OCI-LY7 (cell line): Measurements from ENCODE around the gene SPINK4. TPM values are rescaled to one million over a fixed set of nuclear protein-coding genes. Genes with fewer than 3 reads are reported as not detected.

ENCODE experiments used
- BruUV-seq: library from RNA; stranded (reverse); fragments of 400-500 nt; replicated peaks from 2 replicates; lab custom pipeline; 2021; lab: Mats Ljungman, UMichigan
- CTCF ChIA-PET: fragments of 300-600 bp; sonication (Branson Sonifier 250); formaldehyde crosslinking; loops from one replicate; lab custom pipeline; 2022; ENCODE audit warnings: antibody characterized with exemption; ENCODE audit not compliant: unreplicated experiment; lab: Charles Lee
- POLR2A ChIA-PET: fragments of 300-600 bp; sonication (Branson Sonifier 250); formaldehyde crosslinking; loops from one replicate; lab custom pipeline; 2022; ENCODE audit warnings: antibody characterized with exemption; lab: Charles Lee
- DNase-seq: peaks from one replicate; pipeline ENCODE4 v3.0.0-alpha.2; 2015; ENCODE audit warnings: low spot score
- H2AFZ ChIP-seq: fragments of 200-600 bp; sonication (generic), shearing (Covaris generic); 2 replicates; pipeline ENCODE4 v1.6.1; 2014; ENCODE audit warnings: mild to moderate bottlenecking, antibody characterized with exemption, low read length, moderate library complexity
- H3K27ac ChIP-seq: fragments of 200-600 bp; sonication (generic); 2 replicates; pipeline ENCODE4 v1.5.1; 2014; ENCODE audit warnings: mixed run types, low read depth, mild to moderate bottlenecking, moderate library complexity, low read length, inconsistent platforms; ENCODE audit not compliant: poor library complexity, severe bottlenecking
- H3K36me3 ChIP-seq: fragments of 200-600 bp; sonication (generic); 2 replicates; pipeline ENCODE4 v1.6.1; 2014; ENCODE audit warnings: mild to moderate bottlenecking, antibody characterized with exemption, low read length, moderate library complexity, mixed read lengths; ENCODE audit not compliant: insufficient read depth
- H3K4me1 ChIP-seq: fragments of 200-600 bp; sonication (generic); 2 replicates; pipeline ENCODE4 v1.5.1; 2014; ENCODE audit warnings: mild to moderate bottlenecking, low read length; ENCODE audit not compliant: insufficient read depth, poor library complexity, severe bottlenecking
- H3K4me2 ChIP-seq: fragments of 200-600 bp; sonication (generic); 2 replicates; pipeline ENCODE4 v1.6.1; 2014; ENCODE audit warnings: mild to moderate bottlenecking, low read length
- H3K4me3 ChIP-seq: fragments of 200-600 bp; sonication (generic); 2 replicates; pipeline ENCODE4 v1.5.1; 2014; ENCODE audit warnings: mild to moderate bottlenecking, low read depth, low read length; ENCODE audit not compliant: poor library complexity, severe bottlenecking
- H3K79me2 ChIP-seq: fragments of 200-600 bp; sonication (generic); 2 replicates; pipeline ENCODE4 v1.6.1; 2016; ENCODE audit warnings: low read depth, mild to moderate bottlenecking, low read length, moderate library complexity, mixed read lengths; ENCODE audit not compliant: insufficient read depth
- H3K9me2 ChIP-seq: fragments of 200-600 bp; sonication (generic); 2 replicates; pipeline ENCODE4 v1.6.1; 2016; ENCODE audit warnings: mild to moderate bottlenecking, low read length, mixed read lengths; ENCODE audit not compliant: insufficient read depth
- H3K9me3 ChIP-seq: fragments of 200-600 bp; sonication (generic); 2 replicates; pipeline ENCODE4 v1.6.1; 2014; ENCODE audit warnings: mild to moderate bottlenecking, mixed run types, low read length, mixed read lengths
- H4K20me1 ChIP-seq: fragments of 200-600 bp; sonication (generic); 2 replicates; pipeline ENCODE4 v1.6.1; 2014; ENCODE audit warnings: mild to moderate bottlenecking, antibody characterized with exemption, low read length, moderate library complexity, mixed read lengths; ENCODE audit not compliant: insufficient read depth
- EZH2phosphoT487 ChIP-seq: fragments of 200-600 bp; sonication (generic); IDR thresholded peaks from 2 replicates; pipeline ENCODE4 v1.6.1; 2018; ENCODE audit warnings: low read depth, borderline replicate concordance, mild to moderate bottlenecking, mixed run types, antibody characterized with exemption, low read length, moderate library complexity, mixed read lengths
- intact Hi-C: fragments of 100-400 bp; cut with micrococcal nuclease; formaldehyde crosslinking; loops from one replicate; pipeline ENCODE4 v1.10.0; 2022; ENCODE audit not compliant: unreplicated experiment
- total RNA-seq, 2 experiments: library from RNA; depleted of rRNA in 1 of 2; stranded (reverse); fragments of >200 nt in 1 of 2; shearing (Covaris generic) in 1 of 2; gene quantifications; 2 replicates each; pipeline ENCODE4 v1.2.3, GENCODE V29; 2014 to 2022
- TF ChIP-seq, protein P1 (sequence below): fragments of 200-600 bp; sonication (generic); conservative IDR thresholded peaks from 2 replicates; pipeline ENCODE4 v1.5.1; 2014; ENCODE audit warnings: mild to moderate bottlenecking, antibody characterized with exemption, low read length, moderate library complexity, mixed read lengths

The SPINK4 gene
- total RNA-seq, 2 experiments from 2014 or later = not detected

DNA sequence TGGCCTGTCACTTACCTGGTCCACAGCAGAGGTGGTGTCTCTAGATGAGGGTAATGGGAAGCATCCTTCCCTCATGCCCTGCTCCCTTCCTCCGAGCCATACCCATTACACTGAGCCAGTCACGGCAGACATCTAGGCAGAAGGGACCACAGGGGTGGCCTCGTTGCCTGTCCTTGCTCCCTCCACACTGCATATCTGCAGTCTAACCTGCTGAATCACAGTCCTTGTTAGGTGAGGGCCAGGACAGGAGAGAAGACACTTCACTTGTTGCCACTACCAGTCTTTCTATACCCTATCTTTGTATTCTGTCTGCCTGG, 18.4 kb upstream of the SPINK4 start:
- H3K36me3 ChIP-seq = no peaks in the 10 kb centered on the region
- no peaks in the 10 kb centered on the region for H3K9me3 ChIP-seq
- H2AFZ ChIP-seq = peak overlapping the region; percentile 80
- peak overlapping the region; percentile 68 for H3K4me2 ChIP-seq
- H3K4me3 ChIP-seq = peak overlapping the region; percentile 45
- peak overlapping the region; percentile 69 for H3K27ac ChIP-seq
- H4K20me1 ChIP-seq = no peaks in the 10 kb centered on the region
- no peak for DNase-seq
- TF ChIP-seq, protein P1, sequence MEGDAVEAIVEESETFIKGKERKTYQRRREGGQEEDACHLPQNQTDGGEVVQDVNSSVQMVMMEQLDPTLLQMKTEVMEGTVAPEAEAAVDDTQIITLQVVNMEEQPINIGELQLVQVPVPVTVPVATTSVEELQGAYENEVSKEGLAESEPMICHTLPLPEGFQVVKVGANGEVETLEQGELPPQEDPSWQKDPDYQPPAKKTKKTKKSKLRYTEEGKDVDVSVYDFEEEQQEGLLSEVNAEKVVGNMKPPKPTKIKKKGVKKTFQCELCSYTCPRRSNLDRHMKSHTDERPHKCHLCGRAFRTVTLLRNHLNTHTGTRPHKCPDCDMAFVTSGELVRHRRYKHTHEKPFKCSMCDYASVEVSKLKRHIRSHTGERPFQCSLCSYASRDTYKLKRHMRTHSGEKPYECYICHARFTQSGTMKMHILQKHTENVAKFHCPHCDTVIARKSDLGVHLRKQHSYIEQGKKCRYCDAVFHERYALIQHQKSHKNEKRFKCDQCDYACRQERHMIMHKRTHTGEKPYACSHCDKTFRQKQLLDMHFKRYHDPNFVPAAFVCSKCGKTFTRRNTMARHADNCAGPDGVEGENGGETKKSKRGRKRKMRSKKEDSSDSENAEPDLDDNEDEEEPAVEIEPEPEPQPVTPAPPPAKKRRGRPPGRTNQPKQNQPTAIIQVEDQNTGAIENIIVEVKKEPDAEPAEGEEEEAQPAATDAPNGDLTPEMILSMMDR = no peak
- TF ChIP-seq EZH2phosphoT487 = no peak
- intact Hi-C loops = loop anchor here (5.0 to 10.0 kb wide), 2 partner anchors 194 to 637 kb away; partner anchors contain the start of gene DNAJA1
- no peaks in the 10 kb centered on the region for H3K79me2 ChIP-seq
- peaks cover 58% of the 10 kb centered on the region for H3K4me1 ChIP-seq
- ChIA-PET CTCF (no interaction called here), POLR2A (interaction anchor here (1.2 kb wide), 1 partner anchor 9 kb away, joined by 3 read pairs; no protein-coding TSS in a partner anchor)
- no peaks in the 10 kb centered on the region for H3K9me2 ChIP-seq
- TSS peak; percentile 67 for BruUV-seq

DNA sequence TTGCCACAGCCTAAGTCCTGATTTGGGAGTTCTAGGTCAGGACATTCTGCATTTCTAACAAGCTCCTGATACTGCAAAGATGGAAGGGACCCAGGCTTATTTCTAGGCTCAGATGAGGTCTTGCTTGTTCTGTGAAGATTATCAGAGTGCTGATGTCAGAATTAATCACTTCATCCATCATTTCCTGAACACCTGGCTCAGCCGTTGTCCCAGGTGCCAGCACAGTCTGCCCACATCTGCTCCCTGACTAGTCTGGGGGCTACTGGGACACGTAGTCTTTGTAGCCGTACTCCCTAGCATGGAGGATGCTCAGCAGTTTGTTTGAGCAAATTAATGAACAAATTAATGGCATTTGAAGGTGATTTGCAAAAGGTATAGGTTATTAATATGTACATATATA, 17.9 kb upstream of the SPINK4 start:
- H4K20me1 ChIP-seq = no peaks in the 10 kb centered on the region
- peak; percentile 69 for DNase-seq
- BruUV-seq = no TSS peak
- peak overlapping the region; percentile 68 for H3K4me2 ChIP-seq
- intact Hi-C loops = loop anchor here (5.0 to 10.0 kb wide), 2 partner anchors 195 to 637 kb away; partner anchors contain the start of gene DNAJA1
- peaks cover 63% of the 10 kb centered on the region for H3K4me1 ChIP-seq
- TF ChIP-seq, protein P1 = no peak
- no peak for TF ChIP-seq EZH2phosphoT487
- H3K27ac ChIP-seq = peak overlapping the region; percentile 69
- no peaks in the 10 kb centered on the region for H3K9me2 ChIP-seq
- ChIA-PET CTCF (interaction anchor here (0.9 kb wide), 1 partner anchor 30 kb away, joined by 3 read pairs; no protein-coding TSS in a partner anchor), POLR2A (interaction anchor here (1.2 to 1.3 kb wide), 3 partner anchors 10 to 21 kb away, joined by 3 read pairs; no protein-coding TSS in a partner anchor)
- H3K36me3 ChIP-seq = no peaks in the 10 kb centered on the region
- H3K9me3 ChIP-seq = no peaks in the 10 kb centered on the region
- H2AFZ ChIP-seq = peak overlapping the region; percentile 80; the same call in 1 of the 2 replicates
- H3K79me2 ChIP-seq = no peaks in the 10 kb centered on the region
- peak overlapping the region; percentile 45 for H3K4me3 ChIP-seq

DNA sequence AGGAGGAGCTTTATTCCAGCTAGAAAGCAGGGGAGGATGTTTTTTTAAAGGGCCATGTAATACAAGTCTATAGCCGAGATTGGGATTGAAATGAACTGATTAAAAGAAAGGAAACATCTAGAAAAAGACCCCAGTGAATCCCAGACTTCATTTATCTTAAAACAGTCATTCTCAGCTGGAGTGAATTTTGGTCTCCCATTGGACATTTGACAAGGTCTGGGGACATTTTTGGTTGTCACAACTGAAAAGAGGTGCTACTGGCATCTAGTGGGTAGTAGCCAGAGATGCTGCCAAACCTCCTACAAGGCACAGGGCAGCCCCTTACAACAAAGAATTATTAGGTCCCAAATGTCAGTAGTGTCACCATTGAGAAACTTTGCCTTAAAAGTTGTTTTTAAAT, 16.3 kb upstream of the SPINK4 start:
- H3K4me1 ChIP-seq = peaks cover 67% of the 10 kb centered on the region
- no peak for TF ChIP-seq EZH2phosphoT487
- TF ChIP-seq, protein P1 = peak; percentile 82
- no peaks in the 10 kb centered on the region for H3K36me3 ChIP-seq
- H2AFZ ChIP-seq = peak overlapping the region; percentile 80
- no peak overlapping the region for H3K4me3 ChIP-seq
- H3K27ac ChIP-seq = no peak overlapping the region
- ChIA-PET CTCF (interaction anchor here (0.6 to 1.0 kb wide), 2 partner anchors 19 to 58 kb away, joined by 3 read pairs; no protein-coding TSS in a partner anchor), POLR2A (interaction anchor here (0.7 kb wide), 1 partner anchor 595 kb away, joined by 4 read pairs; no protein-coding TSS in a partner anchor)
- no TSS peak for BruUV-seq
- H4K20me1 ChIP-seq = no peaks in the 10 kb centered on the region
- DNase-seq = peak; percentile 64
- no peaks in the 10 kb centered on the region for H3K9me3 ChIP-seq
- no peaks in the 10 kb centered on the region for H3K9me2 ChIP-seq
- intact Hi-C loops = loop anchor here (2.0 to 10.0 kb wide), 3 partner anchors 57 to 639 kb away; partner anchors contain the start of genes B4GALT1 and DNAJA1
- H3K4me2 ChIP-seq = peak overlapping the region; percentile 2; the same call in 1 of the 2 replicates
- H3K79me2 ChIP-seq = no peaks in the 10 kb centered on the region
